GM21360 (cell line): ENCODE measurements around the gene NMRAL1.
A peak's percentile ranks its signal among the peaks of the same experiment; 100 is the strongest.

Experiments used
- ATAC-seq: cut with Tn5 transposase; IDR thresholded peaks from one replicate; pipeline ENCODE4 v1.9.1; 2021; ENCODE audit warnings: mild to moderate bottlenecking, moderate library complexity; ENCODE audit not compliant: unreplicated experiment

Gene NMRAL1

DNA sequence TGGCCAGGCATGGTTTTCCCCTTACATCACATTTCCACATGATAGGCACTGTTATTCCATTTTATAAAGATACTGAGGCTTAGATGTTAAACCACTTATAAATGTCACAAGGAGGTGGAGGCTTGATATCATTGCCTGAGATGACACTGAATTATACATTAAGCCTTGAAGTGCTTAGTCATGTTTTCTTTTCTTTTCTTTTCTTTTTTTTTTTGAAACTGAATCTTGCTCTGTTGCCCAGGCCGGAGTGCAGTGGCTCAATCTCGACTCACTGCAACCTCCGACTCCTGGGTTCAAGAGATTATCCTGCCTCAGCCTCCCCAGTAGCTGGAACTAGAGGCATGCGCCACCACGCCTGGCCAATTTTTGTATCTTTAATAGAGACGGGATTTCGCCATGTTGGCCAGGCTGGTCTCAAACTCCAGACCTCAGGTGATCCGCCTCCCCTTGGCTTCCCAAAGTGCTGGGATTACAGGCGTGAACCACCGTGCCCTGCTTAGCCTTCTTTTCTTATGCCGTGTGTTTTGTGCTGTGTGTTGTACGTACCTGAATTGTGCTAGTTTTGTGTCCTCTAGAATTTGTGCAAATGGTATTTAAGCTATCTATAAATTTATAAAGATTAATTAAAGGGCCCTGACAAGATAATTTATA, 47.6 kb downstream of the NMRAL1 start:
- no peak for ATAC-seq

DNA sequence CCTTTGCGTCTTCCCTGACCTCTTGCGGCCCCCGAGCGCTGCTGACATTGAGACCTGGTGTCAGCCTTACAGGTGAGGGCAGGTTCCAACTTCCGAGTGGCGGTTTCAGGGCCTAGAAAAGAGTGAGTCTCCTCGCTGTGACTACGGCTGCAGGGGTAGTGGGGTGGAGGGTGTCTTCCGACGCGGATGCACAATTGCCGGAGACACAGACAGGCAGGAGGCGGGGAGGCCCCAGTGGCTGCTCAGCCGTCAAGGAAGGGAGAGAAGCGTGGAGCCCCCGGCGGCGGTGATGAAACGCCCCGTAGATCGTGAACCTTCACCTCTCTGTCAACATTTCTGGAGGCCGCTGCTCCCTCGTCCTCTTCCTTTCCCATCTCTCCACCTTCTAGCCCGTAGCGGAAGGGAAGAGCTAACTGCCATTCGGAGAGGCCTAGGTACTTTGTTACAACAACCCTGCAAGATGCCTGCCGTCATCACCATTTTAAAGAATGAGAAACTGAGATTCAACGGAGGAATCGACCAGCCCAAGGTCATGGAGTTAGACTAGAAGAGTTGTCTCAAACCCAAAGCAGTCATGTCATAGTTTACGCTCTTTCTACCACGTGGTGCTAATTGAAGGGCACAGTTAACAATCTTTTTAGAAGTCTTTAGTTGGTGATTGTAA, 48.3 kb downstream of the NMRAL1 start:
- peak; percentile 36 for ATAC-seq

DNA sequence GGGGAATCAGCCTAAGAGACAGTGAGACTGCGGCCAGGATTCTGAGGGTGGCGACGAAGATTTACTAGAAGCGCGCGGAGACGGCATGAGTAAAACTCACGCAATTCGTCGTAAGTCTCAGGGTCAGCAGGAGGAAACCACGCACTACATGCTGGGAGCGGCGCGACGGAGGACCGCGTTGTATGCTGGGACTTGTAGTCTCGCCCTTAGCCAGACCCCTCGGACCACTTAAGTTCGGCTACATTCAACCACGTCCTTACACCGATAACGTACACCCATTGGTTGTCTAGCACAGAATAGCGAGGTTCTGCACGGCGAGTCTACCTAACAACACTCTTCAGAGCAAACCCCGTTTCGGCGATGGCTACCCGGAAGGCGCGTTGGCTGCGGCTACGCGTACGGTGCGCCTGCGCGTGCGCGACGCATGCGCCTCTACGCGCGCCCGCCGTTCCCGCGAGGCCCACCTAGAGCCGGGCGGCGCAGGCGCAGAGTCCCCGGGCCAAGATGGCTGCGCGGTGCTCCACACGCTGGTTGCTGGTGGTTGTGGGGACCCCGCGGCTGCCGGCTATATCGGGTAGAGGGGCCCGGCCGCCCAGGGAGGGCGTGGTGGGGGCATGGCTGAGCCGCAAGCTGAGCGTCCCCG, 48.9 kb downstream of the NMRAL1 start, which contains the start of gene DNAJA3:
Gene DNAJA3 (plus strand): TSS at position 491 of the 643 bp plus-strand sequence. CDS start 14 bp downstream, at position 505.
- peak; percentile 79 for ATAC-seq

GRCh38 chr16:4420505-4421105, 53.8 kb downstream of the NMRAL1 start:
- ATAC-seq: no peak

GRCh38 chr16:4419402-4419959, 54.9 kb downstream of the NMRAL1 start:
- no peak for ATAC-seq

DNA sequence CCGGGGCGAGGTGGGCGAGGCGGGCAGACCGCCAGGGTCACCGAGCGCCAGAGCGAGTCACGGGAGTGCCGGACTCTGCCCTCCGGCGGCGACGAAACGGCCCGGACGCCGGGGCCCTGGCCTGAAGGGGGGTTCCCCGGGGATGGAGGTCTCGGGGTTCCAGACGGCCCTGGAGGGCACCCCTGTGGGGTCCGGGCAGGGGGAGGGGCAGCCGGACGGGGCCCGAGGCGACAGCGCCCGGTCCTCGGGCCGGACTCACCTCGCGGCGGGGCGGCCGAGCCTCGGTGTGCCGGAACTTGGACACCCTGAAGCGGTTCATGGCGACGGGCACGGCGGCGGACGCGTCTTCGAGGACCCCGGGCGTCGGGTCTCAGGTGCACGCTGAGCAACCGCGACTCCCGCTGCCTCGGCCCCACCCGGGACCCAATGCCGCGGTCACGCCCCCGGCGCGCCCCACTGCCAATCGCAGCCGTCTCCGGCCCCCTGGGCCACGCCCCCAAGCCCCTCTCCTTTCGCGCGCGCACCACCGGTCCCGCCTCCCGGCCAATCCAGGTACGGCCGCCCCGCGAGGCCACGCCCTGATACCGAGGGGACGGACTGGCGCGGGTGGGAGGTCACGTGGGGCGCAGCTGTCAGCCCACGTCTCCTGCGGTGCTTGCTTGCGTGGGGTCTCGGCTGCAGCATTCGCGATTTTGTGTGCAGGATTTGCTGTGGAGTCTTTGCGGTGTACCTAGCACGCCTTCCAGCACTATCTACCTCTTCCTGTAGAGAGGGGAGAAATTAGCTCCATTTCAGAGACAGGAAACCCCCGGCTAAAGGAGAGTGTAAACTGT, 58.0 kb downstream of the NMRAL1 start, which contains the start of gene CORO7:
Gene CORO7 (minus strand): TSS at position 397 of the 833 bp plus-strand sequence. CDS start 78 bp downstream, at position 319.
- peak; percentile 54 for ATAC-seq

DNA sequence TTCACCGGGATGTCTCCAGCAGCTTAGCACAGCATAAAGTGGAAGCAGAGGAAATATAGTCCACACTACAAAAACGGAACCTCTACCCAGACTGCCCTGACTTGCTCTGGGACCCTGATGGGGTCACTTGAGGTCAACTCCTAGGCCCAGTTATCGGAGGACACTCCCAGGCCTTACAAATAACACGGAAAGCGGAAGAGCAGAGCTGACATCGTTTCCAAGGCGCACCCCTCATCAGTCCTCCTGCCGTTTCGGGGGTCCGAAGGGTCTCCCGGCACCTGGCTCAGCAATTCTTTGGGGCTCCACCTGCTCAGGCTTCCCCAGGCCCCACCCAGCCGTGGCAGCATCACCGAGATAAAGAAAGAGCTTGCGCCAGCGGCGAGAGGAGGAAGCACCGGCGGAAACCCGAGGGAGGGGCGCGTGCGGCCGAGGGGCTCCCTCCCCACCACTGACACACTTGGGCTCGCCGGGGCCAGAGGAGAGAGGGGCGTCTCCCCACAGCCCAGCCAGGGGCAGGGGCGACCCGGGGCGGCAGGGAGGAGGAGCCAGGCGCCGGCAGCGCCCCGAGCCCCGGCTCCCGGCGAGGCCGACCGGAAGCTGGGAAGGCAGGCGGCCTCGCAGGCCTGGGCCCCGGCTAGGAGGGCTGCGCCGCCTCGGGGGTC, 58.8 kb downstream of the NMRAL1 start:
- peak; percentile 11 for ATAC-seq

- peak; percentile 58 for ATAC-seq
Observed at GRCh38 chr16:4414187-4414917, 60.1 kb downstream of the NMRAL1 start.

- no peak for ATAC-seq
Observed at GRCh38 chr16:4412854-4413253, 61.6 kb downstream of the NMRAL1 start.

DNA sequence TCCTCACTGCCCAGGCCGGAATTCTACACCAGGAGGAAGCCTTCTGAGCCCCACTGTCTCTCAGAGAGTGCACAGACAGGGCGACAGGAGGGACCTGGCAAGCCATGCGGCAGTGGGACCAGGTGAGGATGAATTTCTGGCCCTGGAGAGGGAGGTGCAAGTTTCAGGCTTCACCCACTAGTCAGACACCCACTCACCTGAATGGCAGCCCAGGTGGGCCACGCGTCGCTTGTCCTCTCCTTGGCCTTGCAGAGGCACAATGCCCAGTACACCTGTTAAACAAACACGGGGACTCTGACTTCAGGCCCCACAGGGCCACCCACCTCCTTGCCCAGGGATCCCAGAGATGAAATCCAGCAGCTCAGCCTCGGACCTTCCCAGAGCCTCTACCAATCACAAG, 62.3 kb downstream of the NMRAL1 start:
- no peak for ATAC-seq
